Lung (tissue), 12 donors: ENCODE measurements around the gene JAML. TPM values are rescaled to one million over a fixed set of nuclear protein-coding genes. Genes with fewer than 3 reads are reported as not detected.

ENCODE experiments used
- ATAC-seq: fragments of 200-7000 bp; cut with Tn5 transposase; one replicate; pipeline ENCODE4 v1.9.1; 2020; ENCODE audit warnings: moderate number of reproducible peaks; ENCODE audit not compliant: insufficient read depth, low FRiP score
- DNase-seq, 3 donors: peaks; one replicate each; pipeline ENCODE4 v3.0.0-alpha.2; 2013 to 2017
- H3K27ac ChIP-seq, 2 donors: one replicate each; pipeline ENCODE4 v1.5.1; 2013; ENCODE audit warnings: mild to moderate bottlenecking in 2 of 2, moderate library complexity in 2 of 2, control low read depth in 1 of 2, inconsistent platforms in 1 of 2, low read depth in 1 of 2, low read length in 1 of 2
- H3K27me3 ChIP-seq, 3 donors: one replicate each; pipeline ENCODE4 v1.5.1; 2013; ENCODE audit warnings: low read length in 2 of 3; ENCODE audit not compliant: control insufficient read depth in 3 of 3, insufficient read depth in 3 of 3
- H3K36me3 ChIP-seq, 4 donors: one replicate each; pipeline ENCODE4 v1.5.1; 2013; ENCODE audit warnings: low read length in 4 of 4, mild to moderate bottlenecking in 1 of 4, moderate library complexity in 1 of 4; ENCODE audit not compliant: control insufficient read depth in 4 of 4, insufficient read depth in 4 of 4
- H3K4me1 ChIP-seq, 5 donors: one replicate each; pipeline ENCODE4 v1.5.1; 2013; ENCODE audit warnings: low read length in 5 of 5, mild to moderate bottlenecking in 2 of 5, moderate library complexity in 1 of 5; ENCODE audit not compliant: control insufficient read depth in 5 of 5, insufficient read depth in 5 of 5
- H3K4me3 ChIP-seq: one replicate; pipeline ENCODE4 v1.5.1; 2013; ENCODE audit warnings: mild to moderate bottlenecking, control low read depth, moderate library complexity
- H3K9ac ChIP-seq, 2 donors: one replicate each; pipeline ENCODE4 v1.5.1; 2013; ENCODE audit warnings: low read length in 2 of 2, control low read depth in 1 of 2; ENCODE audit not compliant: insufficient read depth in 1 of 2
- H3K9me3 ChIP-seq, 4 donors: one replicate each; pipeline ENCODE4 v1.5.1; 2013; ENCODE audit warnings: low read length in 3 of 4, mild to moderate bottlenecking in 1 of 4, moderate library complexity in 1 of 4; ENCODE audit not compliant: control insufficient read depth in 4 of 4, insufficient read depth in 3 of 4
- WGBS, 2 donors: extraction: QIAGEN DNeasy Blood & Tissue Kit; methylation state at CpG; one replicate each; pipeline ENCODE4 v1.1.7; 2013; 5-methylcytosine and 5-hydroxymethylcytosine counted together
- polyA plus RNA-seq, 2 donors: library from polyadenylated mRNA; stranded (reverse); fragments of 200-250 nt; gene quantifications; one replicate each; pipeline ENCODE4 v1.2.1, GENCODE V29; 2013
- total RNA-seq, 2 donors: library from RNA; depleted of rRNA in 1 of 2; stranded (reverse); fragments of >200 nt in 1 of 2; gene quantifications; one replicate each; pipeline ENCODE4 v1.2.1, GENCODE V29; 2014 to 2021
- TF ChIP-seq, protein P1 (sequence below): IDR thresholded peaks from 2 replicates; pipeline ENCODE4 v1.5.1; 2012; ENCODE audit warnings: mild to moderate bottlenecking; ENCODE audit errors: control extremely low read depth, extremely low read depth
- donor health status: control.
- donor health status: control.
- donor health status: Bipolar disorder and iron deficiency.
- donor health status: healthy.
- donor health status: DM: yes; HTN: yes; CAD: no.

JAML gene
- total and polyA plus RNA-seq, 4 donors: 29.3 to 49.1 (median 35.4) TPM

DNA sequence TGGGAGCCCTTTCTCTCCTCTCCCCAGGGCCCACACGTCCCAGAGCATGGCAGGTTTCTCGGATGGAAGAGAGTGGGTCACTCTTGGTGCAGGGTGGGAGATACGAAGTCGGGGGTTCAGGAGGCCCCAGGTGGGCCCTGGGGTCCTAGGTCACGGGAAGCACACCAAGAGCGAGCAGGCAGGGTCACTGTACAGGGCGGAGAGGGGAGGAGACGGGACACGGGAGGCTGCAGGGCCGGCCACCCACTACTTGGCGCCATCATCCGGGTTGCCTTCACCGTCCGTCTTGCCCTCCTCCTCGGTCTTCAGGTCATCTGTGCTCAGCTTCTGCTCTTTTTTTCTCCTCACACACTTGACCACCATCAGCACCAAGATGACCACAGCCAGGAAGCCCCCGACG, 58.2 kb downstream of the JAML start:
- Histone ChIP-seq H3K27me3 (no peaks in the 10 kb centered on the region), H3K4me3 (no peak overlapping the region), H3K36me3 (no peaks in the 10 kb centered on the region), H3K4me1 (peaks cover 0 to 10% (median 6%) of the 10 kb centered on the region in 5 donors), H3K9me3 (no peaks in the 10 kb centered on the region), H3K9ac (no peak overlapping the region), H3K27ac (no peak overlapping the region)
- 87 to 88% methylated on average over 15 to 17 of the region's 17 CpGs for WGBS, 2 donors
- DNase-seq: no peak
- ATAC-seq: no peak
- TF ChIP-seq, protein P1, sequence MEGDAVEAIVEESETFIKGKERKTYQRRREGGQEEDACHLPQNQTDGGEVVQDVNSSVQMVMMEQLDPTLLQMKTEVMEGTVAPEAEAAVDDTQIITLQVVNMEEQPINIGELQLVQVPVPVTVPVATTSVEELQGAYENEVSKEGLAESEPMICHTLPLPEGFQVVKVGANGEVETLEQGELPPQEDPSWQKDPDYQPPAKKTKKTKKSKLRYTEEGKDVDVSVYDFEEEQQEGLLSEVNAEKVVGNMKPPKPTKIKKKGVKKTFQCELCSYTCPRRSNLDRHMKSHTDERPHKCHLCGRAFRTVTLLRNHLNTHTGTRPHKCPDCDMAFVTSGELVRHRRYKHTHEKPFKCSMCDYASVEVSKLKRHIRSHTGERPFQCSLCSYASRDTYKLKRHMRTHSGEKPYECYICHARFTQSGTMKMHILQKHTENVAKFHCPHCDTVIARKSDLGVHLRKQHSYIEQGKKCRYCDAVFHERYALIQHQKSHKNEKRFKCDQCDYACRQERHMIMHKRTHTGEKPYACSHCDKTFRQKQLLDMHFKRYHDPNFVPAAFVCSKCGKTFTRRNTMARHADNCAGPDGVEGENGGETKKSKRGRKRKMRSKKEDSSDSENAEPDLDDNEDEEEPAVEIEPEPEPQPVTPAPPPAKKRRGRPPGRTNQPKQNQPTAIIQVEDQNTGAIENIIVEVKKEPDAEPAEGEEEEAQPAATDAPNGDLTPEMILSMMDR: no peak

DNA sequence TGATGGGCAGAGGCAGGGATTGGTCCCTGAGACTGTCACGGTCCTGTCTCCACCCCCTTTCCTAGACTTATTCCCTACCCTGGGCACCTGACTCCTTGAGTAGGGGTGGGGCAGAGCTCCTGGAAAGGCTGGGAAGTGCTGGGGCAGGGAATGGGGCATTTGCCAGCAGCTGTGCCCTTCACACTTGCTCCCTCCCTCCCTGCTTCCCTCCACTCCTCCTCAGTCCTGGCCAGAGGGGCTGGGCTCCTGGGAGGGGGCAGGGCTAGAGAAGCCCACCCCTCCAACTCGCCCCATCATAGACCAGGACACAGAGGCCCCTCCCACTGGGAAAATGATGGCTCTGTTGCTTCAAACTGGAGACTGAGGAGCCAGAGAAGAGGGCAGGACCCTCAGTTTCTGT, 59.9 kb downstream of the JAML start:
- TF ChIP-seq, protein P1: no peak
- H3K27me3 ChIP-seq: no peaks in the 10 kb centered on the region
- no peak for ATAC-seq
- H3K4me3 ChIP-seq: no peak overlapping the region
- H3K4me1 ChIP-seq: no peaks in the 10 kb centered on the region
- peaks cover 0 to under 1% (median 0%) of the 10 kb centered on the region in 4 donors for H3K9me3 ChIP-seq
- no peaks in the 10 kb centered on the region for H3K36me3 ChIP-seq
- H3K27ac ChIP-seq: no peak overlapping the region
- no peak overlapping the region for H3K9ac ChIP-seq
- no peak for DNase-seq
- WGBS, 2 donors: 68 to 89% methylated on average over 2 of the region's 2 CpGs

DNA sequence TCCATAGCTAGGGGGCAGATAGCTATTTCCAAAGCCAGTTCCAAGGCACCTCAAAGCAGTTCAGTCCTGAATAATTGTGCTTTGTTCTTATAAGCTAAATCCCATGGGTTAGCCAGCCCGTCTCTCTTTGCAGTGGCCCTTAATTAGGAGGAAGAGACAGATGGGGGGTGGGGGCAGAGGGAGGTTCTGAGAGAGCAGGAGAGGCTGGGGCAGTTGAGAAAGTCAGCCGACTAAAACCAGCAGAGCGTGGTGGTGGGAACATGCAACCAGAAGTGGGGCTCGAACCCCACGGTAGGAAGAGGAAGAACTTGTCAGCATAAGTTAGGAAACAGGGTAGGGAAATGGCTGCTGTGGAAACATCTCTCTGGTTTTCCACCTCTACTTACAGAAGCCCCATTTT, 61.3 kb downstream of the JAML start:
- H3K9me3 ChIP-seq: peaks cover 0 to 2% (median 0%) of the 10 kb centered on the region in 4 donors
- ATAC-seq: no peak
- 51 to 59% methylated on average over 5 of the region's 5 CpGs for WGBS, 2 donors
- no peaks in the 10 kb centered on the region for H3K4me1 ChIP-seq
- H3K27ac ChIP-seq: no peak overlapping the region
- DNase-seq: no peak
- peaks cover 0 to 2% (median 2%) of the 10 kb centered on the region in 3 donors for H3K27me3 ChIP-seq
- TF ChIP-seq, protein P1: no peak
- no peak overlapping the region for H3K9ac ChIP-seq
- H3K36me3 ChIP-seq: no peaks in the 10 kb centered on the region
- H3K4me3 ChIP-seq: no peak overlapping the region

DNA sequence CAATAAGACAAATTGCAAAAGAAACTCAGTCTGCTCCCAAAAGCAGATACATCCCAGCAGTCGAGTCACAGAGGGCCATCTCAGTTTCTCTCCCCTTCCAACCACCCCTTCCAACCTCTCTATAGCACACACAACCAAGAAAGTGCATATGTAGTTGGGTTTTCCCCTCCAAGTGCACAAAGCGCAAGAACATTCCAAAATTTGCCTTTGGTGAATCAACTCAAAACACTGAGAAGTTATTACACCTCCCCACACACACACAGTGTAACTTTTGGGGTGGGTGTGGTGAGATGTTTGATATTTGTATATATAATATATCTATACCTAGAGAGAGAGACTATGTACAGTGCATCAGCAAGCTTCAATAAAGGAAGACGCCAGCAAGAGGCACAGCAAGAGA, 62.0 kb downstream of the JAML start:
- H3K9ac ChIP-seq: no peak overlapping the region
- TF ChIP-seq, protein P1: no peak
- no peak overlapping the region for H3K4me3 ChIP-seq
- ATAC-seq: no peak
- no peak overlapping the region for H3K27ac ChIP-seq
- DNase-seq: no peak
- no peaks in the 10 kb centered on the region for H3K36me3 ChIP-seq
- peaks cover 0 to 4% (median 0%) of the 10 kb centered on the region in 5 donors for H3K4me1 ChIP-seq
- peaks cover 0 to 2% (median 0%) of the 10 kb centered on the region in 4 donors for H3K9me3 ChIP-seq
- WGBS, 2 donors: 76 to 82% methylated on average over 3 of the region's 3 CpGs
- H3K27me3 ChIP-seq: peaks cover 0 to 9% (median 2%) of the 10 kb centered on the region in 3 donors
